Ovary (tissue), 9 donors: Measurements from ENCODE around the gene SETD2. TPM values are rescaled to one million over a fixed set of nuclear protein-coding genes. Genes with fewer than 3 reads are reported as not detected.

Experiments
- DNase-seq, 5 donors: peaks; one replicate each; pipeline ENCODE4 v3.0.0-alpha.2; 2019 to 2020
- H3K27ac ChIP-seq, 2 donors: fragments of 200-600 bp; one replicate each; pipeline versions ENCODE4 v1.5.1 to v1.8.0; 2019 to 2022
- H3K27me3 ChIP-seq: fragments of 200-600 bp; one replicate; pipeline ENCODE4 v1.8.0; 2022
- H3K36me3 ChIP-seq: fragments of 200-600 bp; sonication (generic); one replicate; pipeline ENCODE4 v1.5.1; 2019
- H3K4me1 ChIP-seq: one replicate; pipeline ENCODE4 v1.8.1; 2013; ENCODE audit warnings: mild to moderate bottlenecking, moderate library complexity; ENCODE audit not compliant: insufficient read depth
- H3K4me3 ChIP-seq: fragments of 200-600 bp; sonication (generic); one replicate; pipeline ENCODE4 v1.5.1; 2017
- H3K9me3 ChIP-seq, 2 donors: fragments of 200-600 bp in 1 of 2; sonication (generic) in 1 of 2; one replicate each; pipeline versions ENCODE4 v1.5.1 to v1.8.1; 2013 to 2019; ENCODE audit warnings: mild to moderate bottlenecking in 1 of 2, moderate library complexity in 1 of 2
- EP300 ChIP-seq: sonication (generic); formaldehyde crosslinking; IDR thresholded peaks from one replicate; pipeline ENCODE4 v1.6.1; 2017; ENCODE audit warnings: antibody characterized with exemption
- POLR2A ChIP-seq: fragments of 450-650 bp; IDR thresholded peaks from one replicate; pipeline ENCODE4 v1.6.1; 2017; ENCODE audit warnings: antibody characterized with exemption, mild to moderate bottlenecking, moderate library complexity
- WGBS, 3 donors: extraction: QIAGEN DNeasy Blood & Tissue Kit in 1 of 3; methylation state at CpG; one replicate each; pipeline versions ENCODE4 v1.1.5 to v1.1.7; 2013 to 2017; 5-methylcytosine and 5-hydroxymethylcytosine counted together
- intact Hi-C, 4 donors: fragments of 100-400 bp; cut with DNase I; formaldehyde crosslinking; loops; one replicate each; pipeline versions ENCODE4 v1.11.0 to v1.15.1; 2022 to 2023
- polyA plus RNA-seq, 2 donors: library from polyadenylated mRNA; stranded (reverse); fragments of 200-250 nt in 1 of 2; fragments of 350-450 nt in 1 of 2; fragmentation: Illumina TruSeq in 1 of 2; extraction: RNeasy Lipid Tissue Mini Kit (QIAGEN cat#74804) in 1 of 2; gene quantifications; one replicate each; pipeline ENCODE4 v1.2.3, GENCODE V29; 2013 to 2014
- total RNA-seq, 7 donors: library from RNA; depleted of rRNA in 2 of 7; stranded (reverse); fragments of >200 nt in 2 of 7; fragmentation: NEBNext Ultra II Directional in 3 of 7; extraction: Animal tissue kit (Norgen Biotek cat#: 25700) in 3 of 7; gene quantifications; one replicate each; pipeline versions ENCODE4 v1.1.0 to v1.2.4, GENCODE V29; 2016 to 2023
- TF ChIP-seq, protein P1 (sequence below), 3 donors: fragments of 450-650 bp in 2 of 3; fragments of 200-600 bp in 1 of 3; IDR thresholded peaks; one replicate each; pipeline versions ENCODE4 v1.5.1 to v1.8.0; 2016 to 2022; ENCODE audit warnings: antibody characterized with exemption in 3 of 3, mild to moderate bottlenecking in 1 of 3
- donor health status: DM: no; HTN: no; CAD: no; lungs with moderate emphysema.
- donor health status: DM: no; HTN: no; CAD: no.
- donor health status: Bipolar disorder and iron deficiency.
- donor health status: DM: yes; HTN: yes; CAD: no.
- donor health status: DM: no; HTN: no; CAD: no.
- donor health status: DM: yes; HTN: yes; CAD: no.

Gene SETD2
- total and polyA plus RNA-seq, 9 donors: 22.9 to 62.9 (median 49.2) TPM

DNA sequence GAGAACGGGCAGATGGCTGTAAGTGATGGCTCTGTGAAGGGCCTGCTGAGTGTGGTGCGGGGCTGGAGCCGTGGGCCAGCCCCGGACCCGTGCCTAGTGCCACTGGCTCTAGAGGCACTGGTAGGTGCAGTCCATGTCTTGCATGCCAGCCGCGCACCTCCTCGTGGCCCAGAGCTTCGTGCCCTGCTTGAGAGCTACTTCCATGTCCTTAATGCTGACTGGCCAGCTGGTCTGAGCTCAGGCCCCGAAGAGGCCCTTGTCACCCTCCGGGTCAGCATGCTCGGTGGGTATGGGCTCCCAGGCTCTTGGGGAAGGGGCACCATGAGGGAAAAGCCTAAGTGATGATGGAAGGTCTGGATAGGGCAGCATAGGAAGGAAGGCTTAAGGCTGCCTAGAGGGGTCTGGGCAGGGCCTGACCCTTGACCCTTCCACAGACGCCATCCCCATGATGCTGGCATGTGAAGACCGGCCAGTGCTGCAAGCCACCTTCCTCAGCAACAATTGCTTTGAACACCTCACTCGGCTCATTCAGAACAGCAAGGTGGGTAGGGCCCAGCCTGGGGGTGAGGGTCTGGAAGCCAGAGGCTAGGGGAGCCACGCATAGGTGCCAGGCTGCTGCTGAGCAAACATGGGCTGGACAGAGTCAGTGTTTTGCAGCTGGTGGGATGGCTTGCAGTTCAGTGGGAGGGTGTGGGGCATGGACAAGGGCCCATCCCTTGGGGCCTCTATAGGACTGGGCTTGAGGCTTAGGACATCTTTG lies 172.3 kb downstream of the SETD2 start:
- Histone ChIP-seq H3K4me3 (no peak overlapping the region), H3K27me3 (no peaks in the 10 kb centered on the region), H3K4me1 (no peaks in the 10 kb centered on the region), H3K27ac (no peak overlapping the region), H3K36me3 (no peaks in the 10 kb centered on the region), H3K9me3 (no peaks in the 10 kb centered on the region)
- TF ChIP-seq EP300 (no peak), POLR2A (no peak)
- TF ChIP-seq, protein P1, sequence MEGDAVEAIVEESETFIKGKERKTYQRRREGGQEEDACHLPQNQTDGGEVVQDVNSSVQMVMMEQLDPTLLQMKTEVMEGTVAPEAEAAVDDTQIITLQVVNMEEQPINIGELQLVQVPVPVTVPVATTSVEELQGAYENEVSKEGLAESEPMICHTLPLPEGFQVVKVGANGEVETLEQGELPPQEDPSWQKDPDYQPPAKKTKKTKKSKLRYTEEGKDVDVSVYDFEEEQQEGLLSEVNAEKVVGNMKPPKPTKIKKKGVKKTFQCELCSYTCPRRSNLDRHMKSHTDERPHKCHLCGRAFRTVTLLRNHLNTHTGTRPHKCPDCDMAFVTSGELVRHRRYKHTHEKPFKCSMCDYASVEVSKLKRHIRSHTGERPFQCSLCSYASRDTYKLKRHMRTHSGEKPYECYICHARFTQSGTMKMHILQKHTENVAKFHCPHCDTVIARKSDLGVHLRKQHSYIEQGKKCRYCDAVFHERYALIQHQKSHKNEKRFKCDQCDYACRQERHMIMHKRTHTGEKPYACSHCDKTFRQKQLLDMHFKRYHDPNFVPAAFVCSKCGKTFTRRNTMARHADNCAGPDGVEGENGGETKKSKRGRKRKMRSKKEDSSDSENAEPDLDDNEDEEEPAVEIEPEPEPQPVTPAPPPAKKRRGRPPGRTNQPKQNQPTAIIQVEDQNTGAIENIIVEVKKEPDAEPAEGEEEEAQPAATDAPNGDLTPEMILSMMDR (IDR thresholded peaks at IDR 0.05): no peak
- intact Hi-C loops: no loop called here
- WGBS, 3 donors: 90 to 96% (median 91%) methylated on average over 13 to 16 of the region's 16 CpGs
- no peak for DNase-seq

DNA sequence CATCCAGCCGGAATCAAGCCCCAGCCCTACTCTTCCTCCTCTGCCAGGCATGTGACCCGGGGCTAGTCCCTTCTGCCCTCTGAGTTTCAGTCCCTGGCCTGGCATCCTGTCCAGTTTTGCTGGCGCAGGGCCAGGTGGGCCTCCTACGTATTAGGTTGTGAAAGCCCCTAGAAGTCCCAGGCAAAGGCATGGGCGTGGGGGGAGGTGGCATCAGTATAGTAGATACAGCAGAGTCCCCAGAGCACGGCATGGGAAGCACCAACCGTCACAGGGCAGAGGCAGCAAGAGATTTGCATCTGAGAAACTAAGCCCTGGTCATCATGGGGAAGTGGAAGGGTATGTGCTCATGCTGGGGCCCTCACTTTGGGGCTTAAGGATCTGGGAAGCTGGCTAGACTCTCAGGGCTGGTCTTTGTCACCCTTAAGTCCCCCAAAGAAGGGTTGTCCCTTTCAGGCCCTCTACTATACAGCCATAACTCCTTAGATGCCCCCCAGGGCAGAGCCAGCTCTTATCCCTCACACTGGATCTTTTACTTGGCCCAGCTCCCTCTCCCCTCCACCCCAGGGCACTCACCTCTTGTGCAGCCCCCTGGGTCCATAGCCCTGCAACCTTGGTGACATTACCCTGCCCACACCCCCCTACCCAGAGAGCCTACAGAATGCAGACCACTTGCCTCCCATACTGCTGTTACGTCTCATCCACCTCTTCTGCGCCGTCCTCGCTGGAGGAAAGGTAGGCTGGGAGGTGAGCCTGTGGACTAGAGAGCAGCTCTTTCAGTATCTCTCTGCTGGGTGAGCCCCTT lies 173.1 kb downstream of the SETD2 start:
- Histone ChIP-seq H3K36me3 (no peaks in the 10 kb centered on the region), H3K27ac (no peak overlapping the region), H3K27me3 (no peaks in the 10 kb centered on the region), H3K9me3 (no peaks in the 10 kb centered on the region), H3K4me1 (no peaks in the 10 kb centered on the region), H3K4me3 (no peak overlapping the region)
- 81 to 82% (median 82%) methylated on average over 11 of the region's 11 CpGs for WGBS, 3 donors
- intact Hi-C loops: no loop called here
- TF ChIP-seq, protein P1 (IDR thresholded peaks at IDR 0.05): no peak
- TF ChIP-seq POLR2A (no peak), EP300 (no peak)
- DNase-seq: no peak

DNA sequence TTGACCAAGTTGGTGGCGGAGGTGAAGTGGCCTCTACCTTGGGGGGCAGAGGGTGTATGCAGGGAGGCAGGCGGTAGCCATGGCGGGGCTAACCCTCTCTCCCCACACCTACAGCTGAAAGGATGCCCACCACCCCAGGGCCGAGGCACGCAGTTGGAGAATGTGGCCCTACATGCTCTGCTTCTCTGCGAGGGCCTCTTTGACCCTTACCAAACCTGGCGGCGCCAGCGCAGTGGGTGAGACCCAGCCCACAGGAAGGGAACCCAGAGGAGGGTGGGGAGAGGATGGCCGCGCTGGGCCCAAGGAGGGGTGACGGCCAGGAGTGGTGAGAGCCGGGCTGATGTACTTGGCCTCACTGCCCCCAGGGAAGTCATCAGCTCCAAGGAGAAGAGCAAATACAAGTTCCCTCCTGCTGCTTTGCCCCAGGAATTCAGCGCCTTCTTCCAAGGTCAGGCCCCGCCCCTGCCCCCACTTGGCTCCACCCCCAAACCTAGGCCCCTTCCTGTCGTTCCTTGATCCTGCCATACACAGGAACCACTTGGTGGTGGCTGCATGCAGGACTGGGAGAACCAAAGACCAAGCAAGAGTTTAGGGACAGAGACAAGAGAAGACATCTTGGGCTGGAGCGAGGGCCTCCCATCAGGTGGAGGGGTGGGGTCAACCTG lies 174.6 kb downstream of the SETD2 start:
- intact Hi-C loops: no loop called here
- Histone ChIP-seq H3K9me3 (no peaks in the 10 kb centered on the region), H3K4me1 (no peaks in the 10 kb centered on the region), H3K36me3 (no peaks in the 10 kb centered on the region), H3K4me3 (no peak overlapping the region), H3K27me3 (no peaks in the 10 kb centered on the region), H3K27ac (no peak overlapping the region)
- no peak for DNase-seq
- 84 to 88% (median 88%) methylated on average over 17 of the region's 17 CpGs for WGBS, 3 donors
- TF ChIP-seq, protein P1 (IDR thresholded peaks at IDR 0.05): no peak
- TF ChIP-seq EP300: no peak
- no peak for TF ChIP-seq POLR2A

DNA sequence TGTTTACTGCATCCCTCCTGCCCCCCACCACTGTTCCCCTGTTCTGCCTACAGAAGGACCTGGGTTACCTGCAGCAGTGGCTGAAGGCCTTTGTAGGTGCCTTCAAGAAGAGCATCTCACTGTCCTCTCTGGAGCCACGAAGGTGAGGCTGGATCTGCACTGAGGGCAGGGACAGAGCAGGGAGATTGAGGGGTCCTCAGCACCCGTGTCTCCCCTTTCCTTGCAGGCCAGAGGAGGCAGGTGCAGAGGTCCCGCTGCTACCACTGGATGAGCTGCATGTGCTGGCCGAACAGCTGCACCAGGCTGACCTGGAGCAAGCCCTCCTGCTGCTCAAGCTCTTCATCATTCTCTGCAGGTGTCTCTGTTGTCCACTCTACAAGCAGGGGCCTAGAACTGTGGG lies 175.3 kb downstream of the SETD2 start:
- H3K27me3 ChIP-seq: no peaks in the 10 kb centered on the region
- 79 to 84% (median 82%) methylated on average over 4 of the region's 4 CpGs for WGBS, 3 donors
- no peak for TF ChIP-seq EP300
- TF ChIP-seq, protein P1 (IDR thresholded peaks at IDR 0.05): no peak
- no peak for TF ChIP-seq POLR2A
- H3K9me3 ChIP-seq: no peaks in the 10 kb centered on the region
- no peaks in the 10 kb centered on the region for H3K4me1 ChIP-seq
- no peak for DNase-seq
- intact Hi-C loops: no loop called here
- no peak overlapping the region for H3K4me3 ChIP-seq
- H3K27ac ChIP-seq: no peak overlapping the region
- H3K36me3 ChIP-seq: no peaks in the 10 kb centered on the region
